Measurements from ENCODE around the gene MAP2K2. TPM values are rescaled to one million over a fixed set of nuclear protein-coding genes. Genes with fewer than 3 reads are reported as not detected.

MAP2K2 gene
- total RNA-seq, 2 experiments from 2014 or later, result 128 to 129 TPM

GRCh38 chr19:4061683-4062418 is 62.1 kb downstream of the MAP2K2 start:
- intact Hi-C loops (cut with micrococcal nuclease), result loop anchor here (10.0 kb wide), 1 partner anchor 487 kb away; the partner anchor contains the start of gene HMG20B
- H3K9me3 Mint-ChIP-seq, result no peaks in the 10 kb centered on the region
- no peak for DNase-seq
- peak overlapping the region; percentile 60 for H3K27ac Mint-ChIP-seq
- peak overlapping the region; percentile 20 for H3K4me3 Mint-ChIP-seq
- CTCF ChIA-PET, result interaction anchor here (1.5 kb wide), 1 partner anchor 78 kb away, joined by 6 read pairs; no protein-coding TSS in a partner anchor
- POLR2A ChIA-PET, result interaction anchor here (0.5 kb wide), 1 partner anchor 200 kb away, joined by 3 read pairs; no protein-coding TSS in a partner anchor
- H3K27me3 Mint-ChIP-seq, result no peaks in the 10 kb centered on the region
- H3K36me3 Mint-ChIP-seq, result peaks cover 5% of the 10 kb centered on the region
- peaks cover 46% of the 10 kb centered on the region for H3K4me1 Mint-ChIP-seq (ENCODE audit: low read depth)

- POLR2A ChIA-PET, result interaction anchor here (0.5 kb wide), 1 partner anchor 200 kb away, joined by 3 read pairs; no protein-coding TSS in a partner anchor
- Mint-ChIP-seq H3K4me3 (no peak overlapping the region), H3K9me3 (no peaks in the 10 kb centered on the region), H3K36me3 (peaks cover 5% of the 10 kb centered on the region), H3K27ac (peak overlapping the region; percentile 89), H3K4me1 (ENCODE audit: low read depth) (peaks cover 46% of the 10 kb centered on the region), H3K27me3 (no peaks in the 10 kb centered on the region)
- peak; percentile 54 for DNase-seq
- intact Hi-C loops (cut with micrococcal nuclease), result loop anchor here (10.0 kb wide), 1 partner anchor 486 kb away; the partner anchor contains the start of gene HMG20B
- CTCF ChIA-PET, result interaction anchor here (1.5 kb wide), 1 partner anchor 78 kb away, joined by 6 read pairs; no protein-coding TSS in a partner anchor
Measured at GRCh38 chr19:4061178-4061682, 62.7 kb downstream of the MAP2K2 start.

GRCh38 chr19:4060621-4061177 is 63.2 kb downstream of the MAP2K2 start:
- intact Hi-C loops (cut with micrococcal nuclease), result loop anchor here (10.0 kb wide), 1 partner anchor 486 kb away; the partner anchor contains the start of gene HMG20B
- no peak for DNase-seq
- H3K36me3 Mint-ChIP-seq, result peaks cover 8% of the 10 kb centered on the region
- H3K9me3 Mint-ChIP-seq, result no peaks in the 10 kb centered on the region
- no peaks in the 10 kb centered on the region for H3K27me3 Mint-ChIP-seq
- H3K4me1 Mint-ChIP-seq (ENCODE audit: low read depth), result peaks cover 50% of the 10 kb centered on the region
- peak overlapping the region; percentile 64 for H3K4me3 Mint-ChIP-seq
- CTCF ChIA-PET, result interaction anchor here (1.7 kb wide), 1 partner anchor 79 kb away, joined by 6 read pairs; no protein-coding TSS in a partner anchor
- H3K27ac Mint-ChIP-seq, result peak overlapping the region; percentile 89
- POLR2A ChIA-PET, result no interaction called here

GRCh38 chr19:4059891-4060620 is 63.9 kb downstream of the MAP2K2 start:
- peaks cover 13% of the 10 kb centered on the region for H3K36me3 Mint-ChIP-seq
- CTCF ChIA-PET, result interaction anchor here (1.7 kb wide), 1 partner anchor 80 kb away, joined by 6 read pairs; no protein-coding TSS in a partner anchor
- intact Hi-C loops (cut with micrococcal nuclease), result loop anchor here (10.0 kb wide), 1 partner anchor 485 kb away; the partner anchor contains the start of gene HMG20B

DNA sequence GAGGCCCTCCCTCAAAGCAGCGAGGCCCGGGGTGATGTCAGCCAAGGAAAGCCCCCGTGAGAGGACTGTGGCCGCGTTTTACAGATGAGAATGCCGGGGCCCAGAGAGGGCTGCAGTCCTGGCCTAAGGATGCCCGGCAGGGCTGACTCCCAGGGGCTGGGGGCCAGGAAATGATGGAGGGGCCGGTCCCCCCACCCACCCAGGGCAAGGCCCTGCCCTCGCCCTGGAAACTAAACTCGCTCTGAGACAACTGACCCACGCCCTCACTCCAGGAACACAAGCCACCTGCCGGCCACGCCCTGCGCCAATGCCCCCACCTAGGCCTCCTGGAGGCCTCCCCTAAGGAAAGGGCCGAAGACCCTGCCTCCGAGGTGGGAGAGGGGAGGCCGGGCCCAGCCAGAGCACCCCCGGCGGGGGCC is 64.5 kb downstream of the MAP2K2 start:
- Mint-ChIP-seq H3K36me3 (peaks cover 13% of the 10 kb centered on the region), H3K4me1 (ENCODE audit: low read depth) (peaks cover 50% of the 10 kb centered on the region), H3K9me3 (no peaks in the 10 kb centered on the region), H3K27me3 (no peaks in the 10 kb centered on the region), H3K27ac (peak overlapping the region; percentile 71), H3K4me3 (peak overlapping the region; percentile 29)
- no peak for DNase-seq
- intact Hi-C loops (cut with micrococcal nuclease), result no loop called here
- ChIA-PET CTCF (interaction anchor here (1.7 kb wide), 1 partner anchor 80 kb away, joined by 6 read pairs; no protein-coding TSS in a partner anchor), POLR2A (no interaction called here)

More at GRCh38 chr19:4059891-4060620, 63.9 kb downstream of the MAP2K2 start:
- Mint-ChIP-seq H3K9me3 (no peaks in the 10 kb centered on the region), H3K27me3 (no peaks in the 10 kb centered on the region), H3K4me1 (ENCODE audit: low read depth) (peaks cover 50% of the 10 kb centered on the region), H3K4me3 (peak overlapping the region; percentile 64), H3K27ac (peak overlapping the region; percentile 89)
- peak; percentile 78 for DNase-seq
- POLR2A ChIA-PET, result no interaction called here

- intact Hi-C loops (cut with micrococcal nuclease), result no loop called here
- H3K9me3 Mint-ChIP-seq, result no peaks in the 10 kb centered on the region
- H3K36me3 Mint-ChIP-seq, result peaks cover 12% of the 10 kb centered on the region
- H3K4me1 Mint-ChIP-seq (ENCODE audit: low read depth), result peaks cover 50% of the 10 kb centered on the region
- H3K27ac Mint-ChIP-seq, result peak overlapping the region; percentile 71
- ChIA-PET CTCF (interaction anchor here (0.6 to 1.7 kb wide), 3 partner anchors 75 to 81 kb away, joined by 3 to 6 read pairs (median 4); no protein-coding TSS in a partner anchor), POLR2A (interaction anchor here (1.7 kb wide), 1 partner anchor 71 kb away, joined by 7 read pairs; no protein-coding TSS in a partner anchor)
- H3K27me3 Mint-ChIP-seq, result no peaks in the 10 kb centered on the region
- peak overlapping the region; percentile 29 for H3K4me3 Mint-ChIP-seq
- DNase-seq, result no peak
Measured at GRCh38 chr19:4058693-4059452, 65.0 kb downstream of the MAP2K2 start.

GRCh38 chr19:4057931-4058692 is 65.8 kb downstream of the MAP2K2 start:
- H3K36me3 Mint-ChIP-seq, result peaks cover 17% of the 10 kb centered on the region
- H3K27me3 Mint-ChIP-seq, result no peaks in the 10 kb centered on the region
- ChIA-PET POLR2A (interaction anchor here (1.7 kb wide), 1 partner anchor 70 kb away, joined by 7 read pairs; no protein-coding TSS in a partner anchor), CTCF (interaction anchor here (0.6 to 1.0 kb wide), 2 partner anchors 76 to 82 kb away, joined by 3 to 4 read pairs; no protein-coding TSS in a partner anchor)
- H3K27ac Mint-ChIP-seq, result peak overlapping the region; percentile 82
- peak; percentile 75 for DNase-seq
- no peaks in the 10 kb centered on the region for H3K9me3 Mint-ChIP-seq
- intact Hi-C loops (cut with micrococcal nuclease), result no loop called here
- no peak overlapping the region for H3K4me3 Mint-ChIP-seq
- H3K4me1 Mint-ChIP-seq (ENCODE audit: low read depth), result peaks cover 52% of the 10 kb centered on the region

DNA sequence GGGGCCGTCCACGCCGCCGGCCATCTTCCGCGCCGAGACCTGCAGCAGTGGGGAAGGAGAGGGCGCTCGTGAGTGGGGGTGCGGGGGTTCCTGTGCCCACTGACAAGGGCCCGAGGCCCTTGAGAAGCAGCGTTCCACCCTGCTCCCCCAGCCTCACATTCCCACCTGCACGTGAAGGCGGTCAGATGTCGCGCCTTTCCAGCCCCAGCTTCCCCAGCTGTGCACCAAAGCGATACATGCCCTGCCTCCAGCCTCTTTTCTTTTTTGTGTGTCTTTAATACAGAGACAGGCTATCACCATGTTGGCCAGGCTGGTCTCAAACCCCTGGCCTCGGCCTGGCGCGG is 68.7 kb downstream of the MAP2K2 start:
- POLR2A ChIA-PET, result no interaction called here
- CTCF ChIA-PET, result no interaction called here

GRCh38 chr19:4054441-4055208 is 69.3 kb downstream of the MAP2K2 start:
- no peak for DNase-seq
- POLR2A ChIA-PET, result no interaction called here
- no peaks in the 10 kb centered on the region for H3K9me3 Mint-ChIP-seq
- H3K36me3 Mint-ChIP-seq, result peaks cover 37% of the 10 kb centered on the region
- peaks cover 48% of the 10 kb centered on the region for H3K4me1 Mint-ChIP-seq (ENCODE audit: low read depth)
- H3K27me3 Mint-ChIP-seq, result no peaks in the 10 kb centered on the region
- no peak overlapping the region for H3K27ac Mint-ChIP-seq
- CTCF ChIA-PET, result interaction anchor here (1.2 kb wide), 1 partner anchor 35 kb away, joined by 3 read pairs; no protein-coding TSS in a partner anchor
- H3K4me3 Mint-ChIP-seq, result no peak overlapping the region
- intact Hi-C loops (cut with micrococcal nuclease), result no loop called here

More for the DNA sequence above, 68.7 kb downstream of the MAP2K2 start:
- peaks cover 34% of the 10 kb centered on the region for H3K36me3 Mint-ChIP-seq
- no peak overlapping the region for H3K27ac Mint-ChIP-seq
- no peak overlapping the region for H3K4me3 Mint-ChIP-seq
- DNase-seq, result no peak
- H3K4me1 Mint-ChIP-seq (ENCODE audit: low read depth), result peaks cover 46% of the 10 kb centered on the region
- intact Hi-C loops (cut with micrococcal nuclease), result no loop called here
- H3K27me3 Mint-ChIP-seq, result no peaks in the 10 kb centered on the region
- no peaks in the 10 kb centered on the region for H3K9me3 Mint-ChIP-seq

All from activated CD4-positive, alpha-beta memory T cell treated with anti-CD3 and anti-CD28 coated beads for 36 hours (primary cell).